Measurements from ENCODE around the gene LYPLA2.

DNA sequence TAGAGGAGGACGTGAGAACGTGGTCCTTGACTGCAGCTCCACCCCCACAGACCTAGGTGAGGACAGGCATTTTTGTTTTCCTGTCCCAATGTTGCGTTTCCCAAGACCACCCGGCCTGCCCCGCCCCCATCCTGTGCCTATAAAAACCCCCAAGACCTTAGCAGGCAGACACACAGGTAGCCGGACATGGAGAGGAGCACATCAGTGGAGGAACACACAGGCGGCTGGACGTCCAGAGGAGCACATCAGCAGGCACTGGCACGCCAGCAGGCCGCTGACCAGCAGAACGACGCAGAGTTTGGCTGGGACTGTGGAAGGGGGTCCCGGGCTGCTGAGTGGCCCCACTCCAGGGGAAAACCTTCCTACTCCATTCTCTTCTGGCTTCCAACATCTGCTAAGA lies 47.0 kb downstream of the LYPLA2 start:
- no peak for TF ChIP-seq CTCF (IDR thresholded peaks at IDR 0.05)
- no peak for TF ChIP-seq POLR2AphosphoS5 (IDR thresholded peaks at IDR 0.05; ENCODE audit: insufficient read depth in 1 of 2, low read depth in 1 of 2)
- no peak for TF ChIP-seq POLR2A (IDR thresholded peaks at IDR 0.05)
